Bronchial epithelial cell (primary cell): ENCODE data around the gene DMRT1. TPM values are rescaled to one million over a fixed set of nuclear protein-coding genes. Genes with fewer than 3 reads are reported as not detected.

Source experiments
- DNase-seq: peaks from one replicate; pipeline ENCODE4 v3.0.0-alpha.2; 2010; ENCODE audit warnings: low read depth
- FAIRE-seq: peaks from 2 replicates; lab custom pipeline; 2011; peaks lifted over from hg19 to GRCh38; lab: Jason Lieb, UNC
- H3K27me3 ChIP-seq: 2 replicates; pipeline ENCODE4 v1.5.1; 2011; ENCODE audit warnings: low read length; ENCODE audit not compliant: control insufficient read depth, insufficient read depth
- H3K36me3 ChIP-seq: 2 replicates; pipeline ENCODE4 v1.5.1; 2011; ENCODE audit warnings: low read length; ENCODE audit not compliant: control insufficient read depth, insufficient read depth
- H3K4me3 ChIP-seq: 2 replicates; pipeline ENCODE4 v1.5.1; 2011; ENCODE audit warnings: mild to moderate bottlenecking, low read depth, low read length, control low read depth
- total RNA-seq: library from RNA; depleted of rRNA; stranded (reverse); fragments of >200 nt; gene quantifications from 2 replicates; pipeline ENCODE4 v1.2.1, GENCODE V29; 2014
- TF ChIP-seq, protein P1 (sequence below): IDR thresholded peaks from 2 replicates; pipeline ENCODE4 v1.5.1; 2011; ENCODE audit warnings: mild to moderate bottlenecking, moderate library complexity, low read length, control low read depth, inconsistent platforms; ENCODE audit not compliant: insufficient read depth, severe bottlenecking

Gene DMRT1
- total RNA-seq: not detected in 2 replicates

DNA sequence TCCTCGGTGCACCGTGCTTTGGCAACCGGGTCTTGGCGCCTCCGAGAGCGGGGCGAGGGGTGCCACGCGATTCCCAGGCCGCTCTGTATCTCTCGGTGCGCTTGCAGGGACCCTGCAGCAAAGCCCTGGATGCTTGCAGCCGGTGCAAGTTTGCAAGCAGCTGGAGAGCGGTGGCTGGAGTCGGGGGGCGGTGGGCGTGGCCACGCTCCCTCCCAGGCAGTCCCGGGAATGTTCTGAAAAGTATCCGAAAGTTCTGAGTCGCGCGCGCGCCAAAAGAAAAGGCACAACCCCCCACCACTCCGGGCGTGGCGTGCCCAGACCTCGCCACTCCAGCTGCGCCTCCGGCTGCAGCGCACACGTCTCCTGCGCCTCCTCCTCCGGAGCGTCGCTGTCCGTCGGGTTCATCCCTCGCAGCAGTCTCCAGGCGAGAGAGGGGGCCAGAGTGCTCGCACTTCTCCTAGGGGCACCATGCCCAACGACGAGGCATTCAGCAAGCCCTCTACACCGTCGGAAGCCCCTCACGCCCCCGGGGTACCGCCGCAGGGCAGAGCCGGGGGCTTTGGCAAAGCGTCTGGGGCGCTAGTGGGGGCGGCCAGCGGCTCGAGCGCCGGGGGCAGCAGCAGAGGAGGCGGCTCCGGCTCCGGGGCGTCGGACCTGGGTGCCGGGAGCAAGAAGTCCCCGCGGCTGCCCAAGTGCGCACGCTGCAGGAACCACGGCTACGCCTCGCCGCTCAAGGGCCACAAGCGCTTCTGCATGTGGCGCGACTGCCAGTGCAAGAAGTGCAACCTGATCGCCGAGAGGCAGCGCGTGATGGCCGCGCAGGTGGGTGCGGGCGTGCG lies at the start of gene DMRT1:
Gene DMRT1 (plus strand): TSS at position 327 of the 839 bp plus-strand sequence. CDS start 142 bp downstream, at position 469.
- DNase-seq (no peak), FAIRE-seq (no peak)
- TF ChIP-seq, protein P1, sequence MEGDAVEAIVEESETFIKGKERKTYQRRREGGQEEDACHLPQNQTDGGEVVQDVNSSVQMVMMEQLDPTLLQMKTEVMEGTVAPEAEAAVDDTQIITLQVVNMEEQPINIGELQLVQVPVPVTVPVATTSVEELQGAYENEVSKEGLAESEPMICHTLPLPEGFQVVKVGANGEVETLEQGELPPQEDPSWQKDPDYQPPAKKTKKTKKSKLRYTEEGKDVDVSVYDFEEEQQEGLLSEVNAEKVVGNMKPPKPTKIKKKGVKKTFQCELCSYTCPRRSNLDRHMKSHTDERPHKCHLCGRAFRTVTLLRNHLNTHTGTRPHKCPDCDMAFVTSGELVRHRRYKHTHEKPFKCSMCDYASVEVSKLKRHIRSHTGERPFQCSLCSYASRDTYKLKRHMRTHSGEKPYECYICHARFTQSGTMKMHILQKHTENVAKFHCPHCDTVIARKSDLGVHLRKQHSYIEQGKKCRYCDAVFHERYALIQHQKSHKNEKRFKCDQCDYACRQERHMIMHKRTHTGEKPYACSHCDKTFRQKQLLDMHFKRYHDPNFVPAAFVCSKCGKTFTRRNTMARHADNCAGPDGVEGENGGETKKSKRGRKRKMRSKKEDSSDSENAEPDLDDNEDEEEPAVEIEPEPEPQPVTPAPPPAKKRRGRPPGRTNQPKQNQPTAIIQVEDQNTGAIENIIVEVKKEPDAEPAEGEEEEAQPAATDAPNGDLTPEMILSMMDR: no peak
- H3K27me3 ChIP-seq: peaks cover 23% of the 10 kb centered on the region
- no peaks in the 10 kb centered on the region for H3K36me3 ChIP-seq
- H3K4me3 ChIP-seq: no peak within 1 kb of the TSS

- TF ChIP-seq, protein P1: no peak
- no peaks in the 10 kb centered on the region for H3K36me3 ChIP-seq
- no peak overlapping the region for H3K4me3 ChIP-seq
- no peaks in the 10 kb centered on the region for H3K27me3 ChIP-seq
- peak; percentile 59 for DNase-seq
- no peak for FAIRE-seq
Measured at GRCh38 chr9:792331-793260, 48.9 kb upstream of the DMRT1 start.

DNA sequence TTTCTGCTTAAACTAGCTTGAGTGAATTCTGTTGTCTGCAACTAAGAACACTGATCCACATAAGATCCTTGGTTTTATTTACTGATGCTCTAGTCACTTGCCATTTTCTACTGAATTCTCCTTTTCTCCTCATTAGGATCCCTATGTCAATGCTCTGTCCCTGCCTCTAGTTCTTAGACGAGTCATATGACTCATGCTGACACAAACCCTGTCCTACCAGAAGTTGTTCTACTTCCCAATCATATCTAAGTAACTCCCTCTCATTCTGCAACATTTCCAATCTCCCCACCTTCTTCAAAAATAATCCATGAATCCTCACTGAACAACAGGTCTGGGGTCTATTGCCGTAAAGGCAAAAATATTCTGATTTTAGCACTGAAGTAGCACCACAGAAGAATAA lies 47.1 kb upstream of the DMRT1 start:
- Histone ChIP-seq H3K36me3 (no peaks in the 10 kb centered on the region), H3K4me3 (no peak overlapping the region), H3K27me3 (no peaks in the 10 kb centered on the region)
- TF ChIP-seq, protein P1: no peak
- FAIRE-seq (no peak), DNase-seq (peak; percentile 64)

DNA sequence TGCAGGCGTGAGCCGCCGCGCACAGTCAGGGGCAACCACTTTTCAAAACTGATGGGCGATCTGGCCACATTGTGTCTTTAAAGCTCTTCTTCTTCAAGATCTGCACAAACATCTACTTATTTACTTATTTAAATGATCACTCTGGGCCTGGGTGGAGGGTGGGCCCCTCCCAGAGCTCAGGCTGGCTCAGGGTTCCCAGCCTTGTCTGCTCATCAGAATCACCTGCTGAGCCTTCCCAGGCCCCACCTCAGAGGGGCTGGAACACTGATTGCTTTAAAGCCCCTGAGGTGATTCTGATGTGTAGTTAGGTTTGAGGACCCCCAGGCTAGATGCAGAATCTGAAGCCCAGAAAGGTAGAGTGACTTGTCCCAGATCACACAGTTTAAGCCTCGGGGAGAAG lies 45.6 kb upstream of the DMRT1 start:
- Histone ChIP-seq H3K4me3 (no peak overlapping the region), H3K36me3 (no peaks in the 10 kb centered on the region), H3K27me3 (no peaks in the 10 kb centered on the region)
- DNase-seq: no peak
- FAIRE-seq: no peak
- TF ChIP-seq, protein P1: no peak

GRCh38 chr9:800591-801150 lies 40.8 kb upstream of the DMRT1 start:
- Histone ChIP-seq H3K36me3 (no peaks in the 10 kb centered on the region), H3K4me3 (no peak overlapping the region), H3K27me3 (no peaks in the 10 kb centered on the region)
- TF ChIP-seq, protein P1: no peak
- DNase-seq (no peak), FAIRE-seq (peak; percentile 28)
